HG03025 (cell line): ENCODE measurements around the gene PSMD11.
A peak's percentile ranks its signal among the peaks of the same experiment; 100 is the strongest.

Experiments
- ATAC-seq: cut with Tn5 transposase; IDR thresholded peaks from one replicate; pipeline ENCODE4 v1.9.1; 2021; ENCODE audit warnings: mild to moderate bottlenecking, moderate library complexity; ENCODE audit not compliant: unreplicated experiment, low FRiP score

The PSMD11 gene

GRCh38 chr17:32488604-32489180, 44.4 kb downstream of the PSMD11 start:
- no peak for ATAC-seq

GRCh38 chr17:32489320-32490100, 45.2 kb downstream of the PSMD11 start:
- ATAC-seq = no peak

- no peak for ATAC-seq
Observed at GRCh38 chr17:32490101-32490482, 45.8 kb downstream of the PSMD11 start.

- no peak for ATAC-seq
Observed at GRCh38 chr17:32491371-32492263, 47.3 kb downstream of the PSMD11 start.

GRCh38 chr17:32492264-32492589, 47.9 kb downstream of the PSMD11 start:
- ATAC-seq = no peak

GRCh38 chr17:32492648-32493289, 48.5 kb downstream of the PSMD11 start:
- ATAC-seq = no peak

- ATAC-seq = no peak
Observed at GRCh38 chr17:32493571-32493970, 49.3 kb downstream of the PSMD11 start.

GRCh38 chr17:32493976-32494513, 49.7 kb downstream of the PSMD11 start:
- no peak for ATAC-seq

- ATAC-seq = no peak
Observed at GRCh38 chr17:32494621-32495358, 50.5 kb downstream of the PSMD11 start.

GRCh38 chr17:32495359-32496231, 51.3 kb downstream of the PSMD11 start:
- ATAC-seq = no peak

- no peak for ATAC-seq
Observed at GRCh38 chr17:32496395-32497073, 52.2 kb downstream of the PSMD11 start.

- no peak for ATAC-seq
Observed at GRCh38 chr17:32497431-32498205, 53.3 kb downstream of the PSMD11 start.

GRCh38 chr17:32498391-32498790, 54.1 kb downstream of the PSMD11 start:
- ATAC-seq = no peak

GRCh38 chr17:32502013-32502412, 57.7 kb downstream of the PSMD11 start:
- ATAC-seq = no peak

GRCh38 chr17:32502710-32503109, 58.4 kb downstream of the PSMD11 start:
- ATAC-seq = no peak

GRCh38 chr17:32503251-32504165, 59.2 kb downstream of the PSMD11 start:
- ATAC-seq = peak; percentile 67
